K562 (cell line): ENCODE data around the gene SLC30A1. TPM values are rescaled to one million over a fixed set of nuclear protein-coding genes. Genes with fewer than 3 reads are reported as not detected.
A peak's percentile ranks its signal among the peaks of the same experiment; 100 is the strongest.

ENCODE experiments used
- C11orf30 ChIP-seq: fragments of 450-650 bp; IDR thresholded peaks from 2 replicates; pipeline ENCODE4 v1.6.1; 2016; ENCODE audit warnings: low read depth, mild to moderate bottlenecking
- CHCHD3 ChIP-seq: fragments of 250-450 bp; sonication (Bioruptor Pico); IDR thresholded peaks from 2 replicates; pipeline ENCODE4 v2.1.2; 2022; ENCODE audit warnings: mild to moderate bottlenecking
- CHD7 ChIP-seq: fragments of 200-600 bp; sonication (generic); IDR thresholded peaks from one replicate; pipeline ENCODE4 v1.6.1; 2012; ENCODE audit warnings: mild to moderate bottlenecking, low read depth, low read length, inconsistent platforms
- EWSR1 ChIP-seq: fragments of 450-650 bp; IDR thresholded peaks from 2 replicates; pipeline ENCODE4 v1.6.1; 2018; ENCODE audit warnings: borderline replicate concordance, mild to moderate bottlenecking, low read depth, moderate library complexity; ENCODE audit not compliant: partially characterized antibody
- SETDB1 ChIP-seq: IDR thresholded peaks from one replicate; pipeline ENCODE4 v1.6.1; 2012; ENCODE audit warnings: low read length, control low read depth, inconsistent platforms
- TSHZ1 ChIP-seq: fragments of 250-450 bp; sonication (Bioruptor Pico); IDR thresholded peaks from 2 replicates; pipeline ENCODE4 v1.4.0; 2020; ENCODE audit warnings: mild to moderate bottlenecking, moderate library complexity
- ZNF121 ChIP-seq: sonication (generic); formaldehyde crosslinking; conservative IDR thresholded peaks from 2 replicates; pipeline ENCODE4 v1.8.0; 2022; ENCODE audit warnings: missing genetic modification reagents
- ZNF253 ChIP-seq: fragments of 250-450 bp; sonication (Bioruptor Pico); conservative IDR thresholded peaks from 2 replicates; pipeline ENCODE4 v1.6.1; 2021; ENCODE audit warnings: mild to moderate bottlenecking
- ZNF449 ChIP-seq: fragments of 250-450 bp; sonication (Bioruptor Pico); IDR thresholded peaks from 2 replicates; pipeline ENCODE4 v1.8.0; 2022; ENCODE audit warnings: moderate library complexity, mild to moderate bottlenecking, inconsistent platforms
- polyA plus RNA-seq, 8 experiments: library from polyadenylated mRNA; depleted of rRNA in 4 of 8; stranded (reverse) in 5 of 8; unstranded in 3 of 8; fragments of >200 nt; fragmentation: Nextera tagmentation in 2 of 8; fragmentation: Illumina TruSeq in 1 of 8; extraction: Ambion mirVana in 2 of 8; extraction: Trizol in 1 of 8; gene quantifications; 2 replicates each; pipeline versions ENCODE4 v1.2.1 to v1.2.3, GENCODE V29; 2011 to 2014; ENCODE audit warnings: inconsistent platforms in 1 of 8, missing spikeins in 1 of 8
- total RNA-seq, 7 experiments: library from RNA; depleted of rRNA in 6 of 7; stranded (reverse); fragments of >200 nt in 6 of 7; fragmentation: Illumina TruSeq in 2 of 7; extraction: Trizol in 2 of 7; gene quantifications; 2 replicates each; pipeline versions ENCODE4 v1.2.1 to v1.2.3, GENCODE V29; 2011 to 2021; ENCODE audit warnings: low replicate concordance in 1 of 7

SLC30A1 gene
- total and polyA plus RNA-seq, 9 of the 15 experiments (the other 6 are each of a cell fraction or from before 2014, with no cell fraction given): 4.1 to 14.4 (median 6.6) TPM

- no peak for TF ChIP-seq CHD7
- no peak for TF ChIP-seq CHCHD3 (CRISPR knock-in tag)
- no peak for TF ChIP-seq C11orf30
- no peak for TF ChIP-seq EWSR1
- 0 out of 2 replicates have a peak, but pooled peaks have one; percentile 26 for TF ChIP-seq TSHZ1 (CRISPR knock-in tag)
- TF ChIP-seq ZNF121: no peak
- TF ChIP-seq ZNF449 (CRISPR knock-in tag): no peak
- TF ChIP-seq ZNF253 (CRISPR knock-in tag): no peak
- no peak for TF ChIP-seq SETDB1
Measured at GRCh38 chr1:211606332-211606913, 27.5 kb upstream of the SLC30A1 start (continued).
